Medulla oblongata (tissue), 1 donor: ENCODE results near the gene ADGRL3.
"Not testable (repeated sequence)": the region's sequence is repeated elsewhere in the genome, so short reads cannot be mapped to it uniquely, and the experiment has no call there.

Experiments used
- DNase-seq: peaks from one replicate; pipeline ENCODE4 v3.0.0-alpha.2; 2015; ENCODE audit errors: extremely low spot score

The ADGRL3 gene

DNA sequence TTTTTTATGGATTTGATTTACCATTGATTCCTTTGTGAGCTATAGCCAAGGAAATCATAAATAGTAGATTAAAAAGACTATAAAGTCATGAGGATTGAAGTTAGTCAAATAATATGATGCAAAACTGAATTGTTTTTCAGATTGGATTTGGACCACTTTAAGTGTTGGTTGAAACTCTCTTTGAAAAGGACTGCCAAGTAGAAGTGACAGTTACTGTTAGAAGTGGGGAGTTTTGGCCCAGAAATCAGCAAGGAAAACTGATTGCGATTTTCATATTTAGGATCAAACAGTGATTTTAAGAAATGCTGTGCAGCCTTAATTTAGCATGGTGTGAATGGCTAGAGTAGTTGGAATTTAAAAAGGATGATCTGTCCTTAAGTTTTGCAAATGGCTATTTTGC lies 4.9 kb downstream of the ADGRL3 start:
- no peak for DNase-seq

DNA sequence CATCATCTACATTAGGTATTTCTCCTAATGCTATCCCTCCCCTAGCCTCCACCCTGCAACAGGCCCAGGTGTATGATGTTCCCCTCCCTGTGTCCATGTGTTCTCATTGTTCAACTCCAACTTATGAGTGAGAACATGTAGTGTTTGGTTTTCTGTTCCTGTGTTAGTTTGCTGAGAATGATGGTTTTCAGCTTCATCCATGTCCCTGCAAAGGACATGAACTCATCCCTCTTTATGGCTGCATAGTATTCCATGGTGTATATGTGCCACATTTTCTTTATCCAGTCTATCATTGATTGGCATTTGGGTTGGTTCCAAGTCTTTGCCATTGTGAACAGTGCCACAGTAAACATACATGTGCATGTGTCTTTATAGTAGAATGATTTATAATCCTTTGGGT lies 7.0 kb downstream of the ADGRL3 start:
- not testable (repeated sequence) for DNase-seq

DNA sequence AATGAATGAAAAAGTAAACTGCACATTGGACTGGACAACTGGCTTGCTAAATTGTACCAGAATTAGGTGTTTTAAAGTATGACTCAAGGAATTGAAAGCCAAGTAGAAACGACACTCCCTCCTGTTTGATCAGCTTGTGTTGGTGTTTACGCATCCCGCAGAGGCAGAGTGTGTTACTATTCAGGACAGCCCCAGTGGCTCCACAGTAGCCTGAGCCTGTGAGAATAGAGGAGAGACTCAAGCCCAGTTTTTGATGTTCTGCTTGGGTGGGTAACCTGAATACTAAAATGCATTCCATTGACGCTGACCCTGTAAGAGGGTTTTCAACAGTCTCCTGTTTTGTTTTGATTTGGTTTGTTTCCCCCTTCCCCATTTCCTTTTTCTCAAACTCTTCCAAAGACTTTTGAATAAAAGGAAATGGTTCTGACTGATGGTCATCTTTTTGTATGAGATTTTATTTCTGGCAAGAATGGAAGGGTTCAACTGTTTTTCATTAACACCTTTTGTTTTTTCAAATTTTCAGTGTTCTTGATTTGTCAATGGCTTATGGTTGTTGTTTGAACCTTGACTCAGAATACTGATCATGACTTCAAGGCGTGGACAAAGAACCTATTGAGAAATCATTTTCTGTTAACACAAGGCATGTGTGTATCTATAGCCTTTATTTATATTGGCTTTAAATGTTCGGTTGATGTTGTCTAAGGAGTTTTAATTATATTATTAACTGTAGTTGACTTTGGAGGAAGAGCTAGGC lies 10.2 kb downstream of the ADGRL3 start:
- DNase-seq: peak; percentile 87

DNA sequence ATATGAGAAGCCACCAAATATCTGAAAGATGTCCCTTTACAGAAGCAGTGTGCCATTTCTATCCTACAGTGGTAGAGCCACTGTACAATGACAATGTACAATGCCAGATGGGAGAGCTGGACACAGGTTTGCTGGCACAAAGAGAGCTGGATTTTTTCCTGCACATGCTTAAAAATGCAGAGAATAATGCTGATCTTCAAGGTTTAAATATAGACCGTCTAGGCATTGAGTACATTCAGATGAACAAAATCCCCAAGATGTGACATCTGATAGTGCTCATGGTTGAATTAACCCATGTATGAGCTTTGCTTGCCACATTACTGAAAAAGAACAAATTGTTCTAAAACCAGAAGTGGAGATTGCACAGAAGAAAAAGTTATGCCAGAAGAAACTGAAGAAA lies 11.7 kb downstream of the ADGRL3 start:
- DNase-seq: no peak

GRCh38 chr4:61212788-61213187 lies 12.7 kb downstream of the ADGRL3 start:
- no peak for DNase-seq

DNA sequence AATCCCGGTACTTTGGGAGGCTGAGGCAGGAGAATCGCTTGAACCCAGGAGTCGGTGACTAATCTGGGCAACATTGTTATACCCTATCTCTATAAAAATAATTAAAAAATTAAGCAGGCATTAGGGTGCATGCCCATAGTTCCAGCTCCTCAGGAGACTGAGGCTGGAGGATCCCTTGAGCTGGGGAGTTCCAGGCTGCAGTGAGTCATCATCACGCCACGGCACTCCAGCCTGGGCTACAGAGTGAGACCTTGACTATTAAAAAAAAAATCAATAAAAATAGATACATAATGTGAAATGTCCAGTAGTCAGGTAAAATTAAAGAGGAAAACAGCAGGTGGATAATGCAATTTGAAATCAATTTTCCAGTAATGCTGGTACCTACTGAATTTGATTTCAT lies 14.6 kb downstream of the ADGRL3 start:
- DNase-seq: no peak

DNA sequence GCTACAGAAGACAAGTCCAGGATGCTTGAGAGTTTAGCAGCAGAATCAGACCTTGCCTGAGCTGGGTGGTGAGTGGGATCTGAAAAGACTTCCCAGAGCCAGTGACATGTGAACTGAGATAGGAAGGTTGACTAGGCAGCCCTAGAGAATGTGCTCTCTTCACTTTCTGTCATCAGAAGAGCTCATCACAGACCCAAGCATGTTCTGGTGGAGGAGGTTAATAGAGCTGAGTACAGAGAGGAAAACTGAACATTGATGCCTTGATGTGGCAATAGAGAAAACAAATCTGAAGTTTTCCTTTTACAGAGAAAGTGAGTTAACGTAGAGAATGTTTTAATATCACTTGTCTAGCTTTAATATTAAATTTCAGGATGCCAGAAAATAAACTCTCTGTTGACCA lies 17.1 kb downstream of the ADGRL3 start:
- no peak for DNase-seq

GRCh38 chr4:61220556-61220955 lies 20.4 kb downstream of the ADGRL3 start:
- no peak for DNase-seq

- no peak for DNase-seq
These were observed 23.3 kb downstream of the ADGRL3 start for GRCh38 chr4:61223385-61223784.

DNA sequence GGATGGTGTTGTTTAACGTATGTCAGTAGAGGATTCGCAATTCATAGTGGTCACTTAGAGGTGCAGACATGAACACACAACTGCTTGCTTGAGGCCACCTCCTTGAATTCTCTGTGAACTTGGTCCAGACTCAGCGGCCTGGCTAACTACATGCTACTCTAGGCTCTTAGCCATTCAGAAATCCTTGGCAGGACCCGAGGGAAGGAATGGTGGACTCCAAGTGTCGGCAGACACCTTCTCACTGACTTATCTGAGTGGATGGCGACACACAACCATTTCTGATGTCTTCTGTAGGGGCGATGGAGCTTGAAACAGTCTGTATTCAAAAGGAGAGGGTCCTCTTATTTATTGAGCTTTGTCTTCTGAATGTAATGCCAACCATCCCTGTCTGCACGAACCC lies 24.4 kb downstream of the ADGRL3 start:
- DNase-seq: no peak

DNA sequence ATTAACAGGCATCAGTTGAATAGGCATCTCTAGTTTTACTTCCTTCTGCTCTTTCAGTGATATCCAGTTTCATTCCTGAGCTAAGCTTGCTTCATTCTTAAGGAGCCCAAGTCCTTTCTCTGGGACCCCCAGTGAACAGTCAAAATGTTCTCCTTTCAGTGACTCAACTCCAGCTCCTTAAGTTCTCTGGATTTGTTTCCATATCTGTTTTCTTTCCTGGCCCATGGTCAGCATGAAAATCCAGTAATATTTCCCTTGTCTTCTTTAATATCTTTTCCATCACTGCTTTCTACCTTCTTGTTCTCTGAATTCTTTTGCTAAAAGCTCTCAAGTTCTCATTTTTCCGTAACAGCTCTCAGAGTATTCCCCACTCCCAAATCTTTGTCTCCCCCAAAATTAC lies 25.5 kb downstream of the ADGRL3 start:
- DNase-seq: no peak

DNA sequence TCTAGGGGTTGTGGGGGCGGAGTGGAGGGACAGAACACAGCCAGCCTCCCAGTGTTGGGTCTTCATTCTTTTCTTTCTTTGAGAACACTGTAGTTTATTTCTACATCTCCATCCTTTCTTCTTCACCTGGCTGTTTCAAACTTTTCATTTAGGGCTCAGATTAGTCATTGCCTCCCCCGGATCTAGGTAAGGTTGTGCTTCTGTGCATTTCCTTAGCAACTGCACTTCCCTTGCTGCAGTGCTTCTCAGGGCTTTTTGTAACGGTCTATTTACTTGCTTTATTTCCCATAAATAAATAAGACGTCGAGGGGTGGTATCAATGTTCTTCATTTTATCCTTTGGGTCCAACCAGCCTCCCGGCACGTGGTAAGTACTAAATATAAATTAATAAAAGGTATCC lies 31.3 kb downstream of the ADGRL3 start:
- DNase-seq: no peak

DNA sequence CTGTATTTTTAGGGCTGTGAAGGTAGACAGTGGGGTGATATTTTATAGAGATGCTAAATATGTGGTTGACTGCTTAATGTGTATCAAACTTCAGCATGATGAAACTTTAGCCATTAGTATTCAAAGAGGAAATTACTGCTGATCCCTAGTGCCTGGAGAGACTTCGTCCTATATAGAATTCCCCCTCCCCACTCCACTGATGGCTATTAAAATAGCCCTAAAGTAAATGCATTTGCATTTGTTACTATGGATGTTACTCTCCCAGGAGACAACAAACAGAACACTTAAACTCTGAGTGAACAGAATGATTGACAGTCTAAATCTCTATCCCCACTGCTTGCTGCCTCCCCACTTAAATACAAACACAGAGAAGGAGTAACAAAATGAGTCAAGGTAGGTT lies 39.1 kb downstream of the ADGRL3 start:
- no peak for DNase-seq

- no peak for DNase-seq
These were observed 43.8 kb downstream of the ADGRL3 start for GRCh38 chr4:61243962-61244361.

- DNase-seq: peak; percentile 60
These were observed 45.1 kb downstream of the ADGRL3 start for GRCh38 chr4:61245069-61245714.

DNA sequence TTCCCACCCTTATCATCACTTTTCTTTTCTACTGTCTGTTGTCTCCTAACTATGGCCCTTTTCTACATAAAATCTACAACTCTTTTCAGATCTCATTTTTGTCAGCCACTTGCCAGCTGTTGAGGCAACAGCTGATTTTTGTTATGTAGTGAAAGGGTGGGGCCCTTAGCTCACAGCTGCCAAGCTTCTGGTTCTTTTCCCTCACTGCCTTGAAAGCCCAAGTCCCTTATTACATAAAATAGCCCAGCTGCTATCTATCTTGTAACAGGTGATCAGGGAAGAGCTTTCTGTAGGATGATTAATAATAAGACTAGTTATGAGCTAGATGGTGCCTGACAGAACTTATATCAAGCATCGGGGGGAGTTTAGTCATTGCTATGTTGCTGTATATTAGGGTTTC lies 45.9 kb downstream of the ADGRL3 start:
- DNase-seq: no peak

DNA sequence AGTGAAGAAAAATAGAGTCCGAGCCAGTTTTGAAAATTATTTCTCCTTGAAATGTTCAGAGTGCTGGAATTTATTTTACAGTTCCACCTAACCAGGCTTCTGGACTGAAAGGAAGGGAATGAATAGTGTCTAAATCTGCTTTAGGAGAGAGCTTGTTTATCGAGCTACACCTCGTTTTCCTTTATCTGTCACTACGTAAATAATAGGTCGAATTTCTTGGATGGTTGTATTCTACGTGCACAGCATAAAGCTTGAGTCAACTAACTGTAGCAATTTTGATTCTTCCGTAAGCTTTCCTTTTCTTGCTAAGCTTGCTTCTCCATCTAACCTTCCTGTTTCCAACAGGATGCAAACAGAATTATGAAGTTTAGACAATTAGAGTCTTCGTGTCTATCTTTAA lies 48.6 kb downstream of the ADGRL3 start:
- DNase-seq: no peak

- no peak for DNase-seq
These were observed 51.0 kb downstream of the ADGRL3 start for GRCh38 chr4:61251129-61251528.

DNA sequence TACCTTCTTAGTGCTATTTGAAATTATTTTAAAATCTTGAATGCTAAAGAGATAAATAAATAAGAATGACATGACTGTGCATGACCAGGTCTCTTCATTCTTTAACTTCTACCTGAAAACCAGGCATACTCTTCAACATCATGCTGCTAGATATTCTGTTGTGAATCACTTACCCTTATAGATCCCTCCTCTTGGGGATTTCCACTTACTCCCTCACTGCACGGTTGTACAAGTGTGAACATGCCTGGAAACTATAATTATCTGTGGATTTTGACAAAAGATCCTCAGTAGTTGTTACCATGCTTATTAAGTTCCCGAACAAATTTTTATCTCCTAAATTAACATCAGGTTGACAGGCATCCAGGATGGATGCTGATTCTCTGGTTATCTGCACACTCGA lies 54.3 kb downstream of the ADGRL3 start:
- DNase-seq: no peak

GRCh38 chr4:61273233-61273632 lies 73.1 kb downstream of the ADGRL3 start:
- DNase-seq: no peak

DNA sequence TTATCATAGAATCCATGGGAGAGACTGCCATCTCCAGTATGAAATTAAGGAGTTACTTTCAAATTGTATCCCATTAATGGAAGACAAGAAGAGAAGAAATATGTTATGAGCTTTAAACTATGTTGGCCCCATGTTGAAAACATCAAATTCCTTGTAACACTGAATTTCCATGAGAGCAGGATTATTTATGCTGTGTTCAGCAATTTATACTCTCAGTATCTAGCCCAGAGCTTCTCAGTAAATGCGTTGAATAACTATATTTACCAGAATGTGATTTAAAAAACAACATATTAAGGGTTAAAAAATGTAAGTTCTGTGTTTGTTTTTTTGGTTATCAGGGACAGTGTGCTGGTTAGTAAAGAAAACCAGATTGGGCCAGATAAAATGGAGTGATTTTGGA lies 74.2 kb downstream of the ADGRL3 start:
- no peak for DNase-seq

GRCh38 chr4:61275241-61275640 lies 75.1 kb downstream of the ADGRL3 start:
- no peak for DNase-seq

GRCh38 chr4:61276029-61276428 lies 75.9 kb downstream of the ADGRL3 start:
- DNase-seq: no peak
